Urothelium cell line (cell line): ENCODE measurements around the gene AJM1.
"Not testable (repeated sequence)": the region's sequence is repeated elsewhere in the genome, so short reads cannot be mapped to it uniquely, and the experiment has no call there.

Experiments used
- DNase-seq: peaks from one replicate; pipeline ENCODE4 v3.0.0; 2011; ENCODE audit warnings: low spot score, mixed read lengths
- FAIRE-seq: peaks from 2 replicates; lab custom pipeline; 2011; peaks lifted over from hg19 to GRCh38; lab: Jason Lieb, UNC

The AJM1 gene

GRCh38 chr9:136829981-136830885 is 12.0 kb upstream of the AJM1 start:
- no peak for FAIRE-seq
- DNase-seq = no peak

- FAIRE-seq (no peak), DNase-seq (no peak)
Measured at GRCh38 chr9:136831002-136831719, 11.1 kb upstream of the AJM1 start.

- FAIRE-seq (no peak), DNase-seq (no peak)
Measured at GRCh38 chr9:136831720-136832104, 10.6 kb upstream of the AJM1 start.

- FAIRE-seq (no peak), DNase-seq (no peak)
Measured at GRCh38 chr9:136832581-136832980, 9.7 kb upstream of the AJM1 start.

- not testable (repeated sequence) for DNase-seq, FAIRE-seq
Measured at GRCh38 chr9:136833381-136834048, 8.8 kb upstream of the AJM1 start.

GRCh38 chr9:136835162-136835931 is 6.9 kb upstream of the AJM1 start:
- DNase-seq (no peak), FAIRE-seq (no peak)

GRCh38 chr9:136835932-136836904 is 6.1 kb upstream of the AJM1 start:
- no peak for DNase-seq
- no peak for FAIRE-seq

- no peak for FAIRE-seq
Measured at GRCh38 chr9:136837146-136837855, 5.0 kb upstream of the AJM1 start.

GRCh38 chr9:136837856-136838277 is 4.4 kb upstream of the AJM1 start:
- not testable (repeated sequence) for DNase-seq, FAIRE-seq

More at GRCh38 chr9:136837146-136837855, 5.0 kb upstream of the AJM1 start:
- DNase-seq = no peak

- DNase-seq (no peak), FAIRE-seq (no peak)
Measured at GRCh38 chr9:136838314-136839228, 3.7 kb upstream of the AJM1 start.

GRCh38 chr9:136839229-136840139 is 2.8 kb upstream of the AJM1 start:
- DNase-seq = no peak

GRCh38 chr9:136840140-136840876 is 2.0 kb upstream of the AJM1 start:
- no peak for DNase-seq

More at GRCh38 chr9:136839229-136840139, 2.8 kb upstream of the AJM1 start:
- no peak for FAIRE-seq

GRCh38 chr9:136840877-136841645 is 1.2 kb upstream of the AJM1 start:
- FAIRE-seq (peak; percentile 37), DNase-seq (peak; percentile 18)

More at GRCh38 chr9:136840140-136840876, 2.0 kb upstream of the AJM1 start:
- no peak for FAIRE-seq

- peak; percentile 61 for FAIRE-seq
Measured at GRCh38 chr9:136841646-136842379, 465 bp upstream of the AJM1 start.

More at GRCh38 chr9:136841646-136842379, 465 bp upstream of the AJM1 start:
- DNase-seq = not testable (repeated sequence)
